ENCODE measurements around the gene HOXC9. TPM values are rescaled to one million over a fixed set of nuclear protein-coding genes. Genes with fewer than 3 reads are reported as not detected.

The HOXC9 gene
- total and polyA plus RNA-seq, 2 of the 4 experiments (the other 2 are of a cell fraction), result 0.26 TPM; not detected in 1

- intact Hi-C loops (cut with micrococcal nuclease), result no loop called here
- ChIA-PET CTCF (no interaction called here), POLR2A (ENCODE audit: unreplicated experiment) (no interaction called here)
- no TSS peak for BruUV-seq (replicated peaks)
- no peak overlapping the region for H3K4me3 ChIP-seq (ENCODE audit: insufficient read depth, low read depth, low read length)
- no peak overlapping the region for H2AK9ac ChIP-seq (replicated peaks; ENCODE audit: low read depth, low read length, poor library complexity)
- H4K20me1 ChIP-seq (ENCODE audit: insufficient read depth, low read length), result no peaks in the 10 kb centered on the region
- TF ChIP-seq RFX5 (IDR thresholded peaks at IDR 0.05; ENCODE audit: low read depth, low read length) (no peak), CEBPB (IDR thresholded peaks at IDR 0.05; ENCODE audit: low read depth, low read length) (no peak), RCOR1 (IDR thresholded peaks at IDR 0.05; ENCODE audit: insufficient replicate concordance, low read length) (no peak), BHLHE40 (IDR thresholded peaks at IDR 0.05; ENCODE audit: low read depth, low read length) (no peak), CHD1 (IDR thresholded peaks at IDR 0.05; ENCODE audit: low read depth, low read length) (no peak), MAFK (IDR thresholded peaks at IDR 0.05; ENCODE audit: low read depth, low read length) (no peak), SMC3 (IDR thresholded peaks at IDR 0.05; ENCODE audit: low read depth, low read length) (no peak), MAZ (IDR thresholded peaks at IDR 0.05; ENCODE audit: borderline replicate concordance, low read depth, low read length) (no peak), USF2 (IDR thresholded peaks at IDR 0.05; ENCODE audit: low read depth, low read length) (no peak), NFE2L2 (IDR thresholded peaks at IDR 0.05; ENCODE audit: low read depth, low read length) (no peak), RAD21 (IDR thresholded peaks at IDR 0.05; ENCODE audit: low read length) (no peak), POLR2A (IDR thresholded peaks at IDR 0.05; ENCODE audit: low read depth, low read length) (no peak)
- H4K5ac ChIP-seq (ENCODE audit: low read depth, low read length), result no peak overlapping the region
- no peak overlapping the region for H3K18ac ChIP-seq (ENCODE audit: low read depth, low read length)
- H2AFZ ChIP-seq (replicated peaks; ENCODE audit: low read length, poor library complexity), result no peak overlapping the region
- no peaks in the 10 kb centered on the region for H3K4me1 ChIP-seq (ENCODE audit: control insufficient read depth, insufficient read depth, low read length)
- no peak overlapping the region for H4K91ac ChIP-seq (ENCODE audit: insufficient read depth, low read depth, low read length)
- H3K23ac ChIP-seq (ENCODE audit: low read depth, low read length), result no peak overlapping the region
- DNase-seq (no peak), ATAC-seq (ENCODE audit: low read depth) (no peak)
- no peak overlapping the region for H3K27ac ChIP-seq (ENCODE audit: insufficient read depth, low read length)
- peaks cover 11% of the 10 kb centered on the region for H3K9me3 ChIP-seq (ENCODE audit: control insufficient read depth, insufficient read depth, low read length)
- H3K27me3 ChIP-seq (ENCODE audit: control insufficient read depth, insufficient read depth, low read length), result peaks cover 86% of the 10 kb centered on the region
- H3K4me2 ChIP-seq (ENCODE audit: low read depth, low read length), result no peak overlapping the region
- no peak overlapping the region for H4K8ac ChIP-seq (ENCODE audit: low read depth in 2 of 2, low read length in 2 of 2)
- in situ Hi-C loops (cut with MboI; ENCODE audit: low sequenced_read_pairs), result no loop called here
- no peaks in the 10 kb centered on the region for H3K36me3 ChIP-seq (ENCODE audit: control insufficient read depth, insufficient read depth, low read length)
- WGBS, 2 experiments (ENCODE audit: extremely low coverage in 2 of 2, insufficient read length in 1 of 2), result no CpG with 5 or more reads among the region's 7 CpGs
- no peaks in the 10 kb centered on the region for H3K9me1 ChIP-seq (ENCODE audit: insufficient read depth, low read length)
- no peak overlapping the region for H3K56ac ChIP-seq (ENCODE audit: extremely low read depth, insufficient read depth, low read length)
- H2BK20ac ChIP-seq (ENCODE audit: low read depth, low read length), result no peak overlapping the region
- H2BK5ac ChIP-seq (ENCODE audit: low read depth, low read length, poor library complexity, severe bottlenecking), result no peak overlapping the region
- no peak overlapping the region for H3K9ac ChIP-seq (ENCODE audit: low read depth, low read length)
- H3K79me1 ChIP-seq (ENCODE audit: low read depth in 1 of 2, low read length in 2 of 2), result no peaks in the 10 kb centered on the region
- no peak overlapping the region for H2AK5ac ChIP-seq (ENCODE audit: low read depth, low read length)
- no peak overlapping the region for H3K14ac ChIP-seq (replicated peaks; ENCODE audit: low read depth, low read length)
- no peak overlapping the region for H2BK15ac ChIP-seq (ENCODE audit: low read depth, low read length)
- no peak overlapping the region for H2BK120ac ChIP-seq (ENCODE audit: low read depth, low read length)
- no peak overlapping the region for H3K4ac ChIP-seq (ENCODE audit: low read depth, low read length)
- dilution Hi-C loops (cut with HindIII; ENCODE audit: low sequenced_read_pairs, unreplicated experiment), result no loop called here
Measured at GRCh38 chr12:54030442-54030801, 30.5 kb downstream of the HOXC9 start.
